Suprapubic skin (tissue), 4 donors: ENCODE results near the gene PLA2G6. TPM values are rescaled to one million over a fixed set of nuclear protein-coding genes. Genes with fewer than 3 reads are reported as not detected.
A peak's percentile ranks its signal among the peaks of the same experiment; 100 is the strongest.

Experiments
- DNase-seq, 2 donors: peaks; one replicate each; pipeline ENCODE4 v3.0.0-alpha.2; 2019; ENCODE audit warnings: low spot score in 2 of 2
- H3K27ac ChIP-seq: fragments of 200-600 bp; sonication (generic); one replicate; pipeline ENCODE4 v1.5.1; 2019
- H3K27me3 ChIP-seq: fragments of 200-600 bp; sonication (generic); one replicate; pipeline ENCODE4 v1.5.1; 2019
- H3K36me3 ChIP-seq: fragments of 200-600 bp; sonication (generic); one replicate; pipeline ENCODE4 v1.5.1; 2019
- H3K4me1 ChIP-seq: fragments of 200-600 bp; sonication (generic); one replicate; pipeline ENCODE4 v1.5.1; 2019
- H3K4me3 ChIP-seq: fragments of 200-600 bp; sonication (generic); one replicate; pipeline ENCODE4 v1.5.1; 2019; ENCODE audit warnings: mild to moderate bottlenecking
- H3K9me3 ChIP-seq: fragments of 200-600 bp; sonication (generic); one replicate; pipeline ENCODE4 v1.5.1; 2019
- CTCF ChIP-seq, 2 donors: fragments of 200-600 bp in 1 of 2; fragments of 450-650 bp in 1 of 2; sonication (generic) in 1 of 2; IDR thresholded peaks; one replicate each; pipeline ENCODE4 v1.5.1; 2016 to 2019; ENCODE audit warnings: antibody characterized with exemption in 2 of 2, mild to moderate bottlenecking in 1 of 2, moderate library complexity in 1 of 2
- EP300 ChIP-seq: sonication (generic); formaldehyde crosslinking; IDR thresholded peaks from one replicate; pipeline ENCODE4 v1.6.1; 2017; ENCODE audit warnings: antibody characterized with exemption
- POLR2A ChIP-seq, 2 donors: fragments of 450-650 bp; IDR thresholded peaks; one replicate each; pipeline ENCODE4 v1.6.1; 2017; ENCODE audit warnings: antibody characterized with exemption in 2 of 2, mild to moderate bottlenecking in 2 of 2, moderate library complexity in 2 of 2
- POLR2AphosphoS5 ChIP-seq, 3 donors: sonication (generic); formaldehyde crosslinking; IDR thresholded peaks; one replicate each; pipeline ENCODE4 v1.6.1; 2017; ENCODE audit warnings: antibody characterized with exemption in 3 of 3
- WGBS: methylation state at CpG from one replicate; pipeline ENCODE4 v1.1.5; 2018; 5-methylcytosine and 5-hydroxymethylcytosine counted together
- total RNA-seq, 4 donors: library from RNA; depleted of rRNA; stranded (reverse); fragments of >200 nt; gene quantifications; one replicate each; pipeline ENCODE4 v1.1.0, GENCODE V29; 2016

The PLA2G6 gene
- total RNA-seq, 4 donors from 2014 or later = 49.7 to 178 (median 92.9) TPM

GRCh38 chr22:38071421-38072321 lies 110.0 kb downstream of the PLA2G6 start:
- no peak for DNase-seq
- TF ChIP-seq EP300 (no peak), POLR2AphosphoS5 (IDR thresholded peaks at IDR 0.05) (no peak), CTCF (IDR thresholded peaks at IDR 0.05) (no peak), POLR2A (IDR thresholded peaks at IDR 0.05) (no peak)
- WGBS = 91% methylated on average over 15 of the region's 22 CpGs
- Histone ChIP-seq H3K4me1 (peaks cover 4% of the 10 kb centered on the region), H3K36me3 (peaks cover 85% of the 10 kb centered on the region), H3K27me3 (no peaks in the 10 kb centered on the region), H3K9me3 (no peaks in the 10 kb centered on the region), H3K4me3 (no peak overlapping the region), H3K27ac (no peak overlapping the region)

- Histone ChIP-seq H3K27ac (peak overlapping the region; percentile 17), H3K27me3 (no peaks in the 10 kb centered on the region), H3K9me3 (no peaks in the 10 kb centered on the region), H3K36me3 (peaks cover 95% of the 10 kb centered on the region), H3K4me3 (no peak overlapping the region), H3K4me1 (peaks cover 15% of the 10 kb centered on the region)
- 84% methylated on average over 7 of the region's 11 CpGs for WGBS
- DNase-seq = peak in 1 of 2 donors; percentile 69
- TF ChIP-seq POLR2AphosphoS5 (IDR thresholded peaks at IDR 0.05) (no peak), POLR2A (IDR thresholded peaks at IDR 0.05) (no peak), EP300 (no peak), CTCF (IDR thresholded peaks at IDR 0.05) (no peak)
These were observed 111.2 kb downstream of the PLA2G6 start for GRCh38 chr22:38070250-38070921.

- peaks cover 18% of the 10 kb centered on the region for H3K4me1 ChIP-seq
- peaks cover 95% of the 10 kb centered on the region for H3K36me3 ChIP-seq
- H3K27ac ChIP-seq = peak overlapping the region; percentile 17
- no peak for TF ChIP-seq POLR2AphosphoS5 (IDR thresholded peaks at IDR 0.05)
- TF ChIP-seq EP300 = no peak
- TF ChIP-seq CTCF (IDR thresholded peaks at IDR 0.05) = peak in 1 of 2 donors; percentile 30
- no peak for TF ChIP-seq POLR2A (IDR thresholded peaks at IDR 0.05)
- 65% methylated on average over 18 of the region's 21 CpGs for WGBS
- H3K27me3 ChIP-seq = no peaks in the 10 kb centered on the region
- no peak overlapping the region for H3K4me3 ChIP-seq
- H3K9me3 ChIP-seq = no peaks in the 10 kb centered on the region
- peak in 1 of 2 donors; percentile 83 for DNase-seq
These were observed 112.0 kb downstream of the PLA2G6 start for GRCh38 chr22:38069372-38070249.

- peak in 1 of 2 donors; percentile 68 for DNase-seq
- TF ChIP-seq POLR2A (IDR thresholded peaks at IDR 0.05) (no peak), EP300 (no peak), CTCF (IDR thresholded peaks at IDR 0.05) (no peak), POLR2AphosphoS5 (IDR thresholded peaks at IDR 0.05) (no peak)
- 87% methylated on average over 3 of the region's 13 CpGs for WGBS
- peaks cover 18% of the 10 kb centered on the region for H3K4me1 ChIP-seq
- peaks cover 92% of the 10 kb centered on the region for H3K36me3 ChIP-seq
- no peak overlapping the region for H3K4me3 ChIP-seq
- H3K9me3 ChIP-seq = no peaks in the 10 kb centered on the region
- no peaks in the 10 kb centered on the region for H3K27me3 ChIP-seq
- H3K27ac ChIP-seq = no peak overlapping the region
These were observed 112.8 kb downstream of the PLA2G6 start for GRCh38 chr22:38068641-38069371.
